Upper lobe of left lung (tissue), 6 donors: ENCODE data around the gene ACAP3. TPM values are rescaled to one million over a fixed set of nuclear protein-coding genes. Genes with fewer than 3 reads are reported as not detected.

Source experiments
- ATAC-seq, 2 donors: fragments of 200-7000 bp; cut with Tn5 transposase; one replicate each; pipeline ENCODE4 v1.9.1; 2022; ENCODE audit warnings: mild to moderate bottlenecking in 2 of 2, moderate library complexity in 2 of 2; ENCODE audit not compliant: low FRiP score in 2 of 2
- DNase-seq, 2 donors: peaks; one replicate each; pipeline ENCODE4 v3.0.0-alpha.2; 2019 to 2020
- H3K27ac ChIP-seq, 4 donors: fragments of 200-600 bp; sonication (generic); one replicate each; pipeline ENCODE4 v1.5.1; 2016 to 2019
- H3K27me3 ChIP-seq, 4 donors: fragments of 200-600 bp; sonication (generic); one replicate each; pipeline ENCODE4 v1.5.1; 2017 to 2019
- H3K36me3 ChIP-seq, 4 donors: fragments of 200-600 bp; sonication (generic); one replicate each; pipeline ENCODE4 v1.5.1; 2016 to 2019
- H3K4me1 ChIP-seq, 4 donors: fragments of 200-600 bp; sonication (generic); one replicate each; pipeline ENCODE4 v1.5.1; 2018 to 2019
- H3K4me3 ChIP-seq, 4 donors: fragments of 200-600 bp; sonication (generic); one replicate each; pipeline ENCODE4 v1.5.1; 2017 to 2019; ENCODE audit warnings: mild to moderate bottlenecking in 2 of 4, moderate library complexity in 1 of 4
- H3K9me3 ChIP-seq, 4 donors: fragments of 200-600 bp; sonication (generic); one replicate each; pipeline ENCODE4 v1.5.1; 2018 to 2019
- EP300 ChIP-seq, 4 donors: sonication (generic); formaldehyde crosslinking; IDR thresholded peaks; one replicate each; pipeline ENCODE4 v1.5.1; 2017; ENCODE audit warnings: antibody characterized with exemption in 4 of 4, control low read depth in 2 of 4
- POLR2A ChIP-seq, 4 donors: fragments of 450-650 bp; IDR thresholded peaks; one replicate each; pipeline ENCODE4 v1.5.1; 2016 to 2017; ENCODE audit warnings: antibody characterized with exemption in 4 of 4, mild to moderate bottlenecking in 2 of 4
- POLR2AphosphoS5 ChIP-seq, 2 donors: sonication (generic); formaldehyde crosslinking; IDR thresholded peaks; one replicate each; pipeline ENCODE4 v1.5.1; 2017; ENCODE audit warnings: antibody characterized with exemption in 2 of 2
- WGBS, 2 donors: methylation state at CpG; one replicate each; pipeline ENCODE4 v1.1.5; 2017 to 2018; 5-methylcytosine and 5-hydroxymethylcytosine counted together
- total RNA-seq, 6 donors: library from RNA; depleted of rRNA in 4 of 6; stranded (reverse); fragments of >200 nt in 4 of 6; gene quantifications; one replicate each; pipeline versions ENCODE4 v1.1.0 to v1.2.1, GENCODE V29; 2016 to 2021
- TF ChIP-seq, protein P1 (sequence below), 6 experiments: fragments of 450-650 bp in 4 of 6; fragments of 200-600 bp in 2 of 6; sonication (generic) in 2 of 6; IDR thresholded peaks; one replicate each; pipeline ENCODE4 v1.5.1; 2016 to 2019; ENCODE audit warnings: antibody characterized with exemption in 6 of 6
- donor health status: DM: no; HTN: no; CAD: no; lungs with moderate emphysema.
- donor health status: DM: no; HTN: yes; CAD: no; lungs with severe emphysema.

ACAP3 gene
- total RNA-seq, 6 donors from 2014 or later, result 33.5 to 166 (median 60.1) TPM

DNA sequence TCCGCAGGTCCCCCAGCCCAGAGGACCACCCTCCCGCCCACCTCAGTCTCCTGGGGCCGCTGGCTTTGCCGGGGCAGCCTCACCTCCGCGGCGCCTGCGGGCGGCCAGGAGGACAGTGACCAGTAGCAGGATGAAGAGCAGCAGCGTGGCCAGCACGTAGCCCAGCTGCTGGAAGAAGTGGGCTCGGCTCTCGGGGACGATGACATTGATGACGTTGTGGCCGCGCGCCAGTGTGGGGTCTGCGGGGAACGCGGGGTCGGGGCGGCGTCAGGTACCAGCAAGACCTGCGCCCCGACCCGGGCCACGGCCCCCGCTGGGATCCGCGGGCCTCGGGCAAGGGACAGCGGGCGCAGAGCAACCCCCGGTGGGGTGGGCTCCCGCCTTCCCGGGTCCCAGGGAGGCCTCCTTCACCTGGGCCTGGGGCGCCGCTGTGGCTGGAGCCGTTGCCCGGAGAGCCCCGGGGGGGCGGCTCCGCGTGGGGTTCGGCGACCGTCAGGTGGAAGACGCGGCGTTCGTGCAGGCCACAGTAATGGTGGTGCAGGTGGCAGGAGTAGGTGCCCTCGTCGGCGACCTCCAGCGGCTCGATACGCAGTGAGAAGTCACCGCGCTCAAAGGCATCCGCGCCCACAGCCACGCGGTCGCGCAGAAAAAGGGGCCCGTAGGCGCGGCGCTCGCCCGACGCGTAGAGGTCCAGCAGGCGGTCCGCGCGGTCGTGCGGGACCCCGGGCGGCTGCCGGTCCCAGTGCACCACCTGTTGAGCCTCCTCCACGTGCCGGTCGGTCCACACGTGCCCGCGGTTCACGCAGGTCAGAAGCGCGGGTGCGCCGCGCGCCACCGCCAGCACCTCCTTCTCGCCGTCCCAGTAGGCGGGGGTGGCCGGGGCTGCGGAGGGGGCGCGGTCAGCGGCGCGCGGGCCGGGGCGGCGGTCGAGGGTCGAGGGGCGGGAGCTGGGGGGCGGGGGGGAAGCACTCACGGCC, 46.8 kb upstream of the ACAP3 start:
- 42 to 54% methylated on average over 37 to 89 of the region's 116 CpGs for WGBS, 2 donors
- peaks cover 0 to 6% (median 0%) of the 10 kb centered on the region in 4 donors for H3K36me3 ChIP-seq
- peak overlapping the region in 3 of 4 donors; percentile 9 to 30 (median 29) for H3K4me3 ChIP-seq
- TF ChIP-seq, protein P1, sequence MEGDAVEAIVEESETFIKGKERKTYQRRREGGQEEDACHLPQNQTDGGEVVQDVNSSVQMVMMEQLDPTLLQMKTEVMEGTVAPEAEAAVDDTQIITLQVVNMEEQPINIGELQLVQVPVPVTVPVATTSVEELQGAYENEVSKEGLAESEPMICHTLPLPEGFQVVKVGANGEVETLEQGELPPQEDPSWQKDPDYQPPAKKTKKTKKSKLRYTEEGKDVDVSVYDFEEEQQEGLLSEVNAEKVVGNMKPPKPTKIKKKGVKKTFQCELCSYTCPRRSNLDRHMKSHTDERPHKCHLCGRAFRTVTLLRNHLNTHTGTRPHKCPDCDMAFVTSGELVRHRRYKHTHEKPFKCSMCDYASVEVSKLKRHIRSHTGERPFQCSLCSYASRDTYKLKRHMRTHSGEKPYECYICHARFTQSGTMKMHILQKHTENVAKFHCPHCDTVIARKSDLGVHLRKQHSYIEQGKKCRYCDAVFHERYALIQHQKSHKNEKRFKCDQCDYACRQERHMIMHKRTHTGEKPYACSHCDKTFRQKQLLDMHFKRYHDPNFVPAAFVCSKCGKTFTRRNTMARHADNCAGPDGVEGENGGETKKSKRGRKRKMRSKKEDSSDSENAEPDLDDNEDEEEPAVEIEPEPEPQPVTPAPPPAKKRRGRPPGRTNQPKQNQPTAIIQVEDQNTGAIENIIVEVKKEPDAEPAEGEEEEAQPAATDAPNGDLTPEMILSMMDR (IDR thresholded peaks at IDR 0.05), result no peak
- TF ChIP-seq POLR2A (IDR thresholded peaks at IDR 0.05), result peak in 1 of 4 donors; percentile 5
- no peaks in the 10 kb centered on the region for H3K9me3 ChIP-seq
- peaks cover 2 to 54% (median 29%) of the 10 kb centered on the region in 4 donors for H3K27me3 ChIP-seq
- ATAC-seq, result no peak
- peak in 1 of 2 donors; percentile 87 for DNase-seq
- peaks cover 30 to 69% (median 57%) of the 10 kb centered on the region in 4 donors for H3K4me1 ChIP-seq
- H3K27ac ChIP-seq, result peak overlapping the region in 1 of 4 donors; percentile 48

DNA sequence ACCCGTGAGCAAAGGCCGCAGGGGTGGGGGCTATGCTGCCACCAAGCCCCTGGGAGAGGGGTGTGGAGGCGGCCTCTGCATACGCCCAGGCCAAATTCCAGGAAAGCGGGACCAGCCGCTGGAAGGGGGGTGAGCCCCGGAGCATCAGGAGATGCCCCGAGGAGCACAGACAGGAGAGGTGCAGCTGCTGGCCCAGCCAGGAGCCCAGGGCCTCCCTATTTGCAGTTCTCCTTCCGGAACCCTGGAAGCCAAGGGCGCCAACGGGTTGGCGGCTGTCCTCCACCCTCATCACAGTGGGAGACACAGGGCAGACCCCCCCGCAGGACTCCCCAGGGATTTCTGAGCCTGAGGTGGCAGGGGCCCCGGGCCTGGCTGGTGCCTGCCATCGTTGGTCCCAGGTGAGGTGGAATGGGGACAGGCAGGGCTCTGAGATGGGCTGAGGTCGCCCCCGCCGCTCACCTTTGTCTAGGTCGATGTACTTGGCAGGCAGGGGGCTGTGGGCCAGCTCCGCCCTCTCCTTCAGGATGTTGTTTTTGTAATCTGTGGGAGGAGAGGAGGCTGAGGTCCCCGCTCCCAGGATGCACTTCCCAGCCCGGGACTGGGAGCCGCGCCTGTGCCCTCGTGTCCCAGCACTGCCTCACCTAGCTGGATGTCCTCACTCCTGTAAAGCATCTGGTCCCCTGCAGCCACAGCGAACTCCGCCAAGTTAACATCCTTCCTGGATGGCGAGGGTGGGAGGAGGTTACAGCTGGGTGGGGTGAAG, 45.8 kb upstream of the ACAP3 start:
- peak in 1 of 2 donors; percentile 76 for DNase-seq
- H3K4me3 ChIP-seq, result no peak overlapping the region

DNA sequence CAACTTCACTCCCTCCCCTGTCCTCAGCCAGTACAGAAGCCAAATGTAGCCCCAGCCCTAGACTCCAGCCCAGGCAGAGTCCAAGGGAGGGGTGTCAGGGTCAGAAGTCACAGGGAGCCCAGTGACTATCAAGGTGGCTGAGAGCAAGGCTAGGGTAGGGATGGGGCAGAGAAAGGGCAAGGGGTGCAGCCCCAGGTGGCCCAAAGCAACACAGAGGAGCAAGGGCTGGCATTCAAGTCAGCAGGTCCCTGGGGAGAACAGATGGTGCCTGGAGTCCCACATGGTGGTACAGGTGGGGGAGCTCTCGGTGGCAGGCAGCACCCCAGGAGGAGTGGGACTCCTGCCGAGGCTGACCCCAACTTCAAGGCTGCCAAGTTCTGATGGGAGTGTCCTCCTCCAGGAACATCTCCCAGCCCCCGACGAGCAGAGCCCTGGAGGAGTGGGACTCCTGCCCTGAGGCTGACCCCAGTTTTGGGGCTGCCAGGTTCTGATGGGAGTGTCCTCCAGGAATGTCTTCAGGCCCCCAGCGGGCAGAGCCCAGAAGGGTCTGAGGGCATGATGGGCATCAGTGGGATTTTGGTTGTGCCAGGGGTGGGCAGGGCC, 45.2 kb upstream of the ACAP3 start:
- Histone ChIP-seq H3K36me3 (peaks cover 0 to 6% (median 0%) of the 10 kb centered on the region in 4 donors), H3K4me1 (peaks cover 32 to 66% (median 53%) of the 10 kb centered on the region in 4 donors), H3K4me3 (no peak overlapping the region), H3K9me3 (no peaks in the 10 kb centered on the region), H3K27me3 (peaks cover 2 to 47% (median 28%) of the 10 kb centered on the region in 4 donors), H3K27ac (peak overlapping the region in 3 of 4 donors; percentile 48 to 70 (median 52))
- DNase-seq (peak in 1 of 2 donors; percentile 25), ATAC-seq (no peak)
- 30 to 31% methylated on average over 2 to 4 of the region's 5 CpGs for WGBS, 2 donors
- TF ChIP-seq EP300 (IDR thresholded peaks at IDR 0.05) (no peak), POLR2AphosphoS5 (IDR thresholded peaks at IDR 0.05) (no peak), POLR2A (IDR thresholded peaks at IDR 0.05) (no peak)
- TF ChIP-seq, protein P1 (IDR thresholded peaks at IDR 0.05), result no peak

More for the DNA sequence above, 45.8 kb upstream of the ACAP3 start:
- TF ChIP-seq EP300 (IDR thresholded peaks at IDR 0.05) (no peak), POLR2AphosphoS5 (IDR thresholded peaks at IDR 0.05) (no peak)
- TF ChIP-seq, protein P1 (IDR thresholded peaks at IDR 0.05), result no peak
- no peak for ATAC-seq
- no peaks in the 10 kb centered on the region for H3K9me3 ChIP-seq
- WGBS, 2 donors, result 24 to 33% methylated on average over 4 to 26 of the region's 28 CpGs
- H3K4me1 ChIP-seq, result peaks cover 30 to 66% (median 51%) of the 10 kb centered on the region in 4 donors
- H3K27me3 ChIP-seq, result peaks cover 2 to 54% (median 29%) of the 10 kb centered on the region in 4 donors
- peak overlapping the region in 2 of 4 donors; percentile 26 to 48 for H3K27ac ChIP-seq
- H3K36me3 ChIP-seq, result peaks cover 0 to 6% (median 0%) of the 10 kb centered on the region in 4 donors

DNA sequence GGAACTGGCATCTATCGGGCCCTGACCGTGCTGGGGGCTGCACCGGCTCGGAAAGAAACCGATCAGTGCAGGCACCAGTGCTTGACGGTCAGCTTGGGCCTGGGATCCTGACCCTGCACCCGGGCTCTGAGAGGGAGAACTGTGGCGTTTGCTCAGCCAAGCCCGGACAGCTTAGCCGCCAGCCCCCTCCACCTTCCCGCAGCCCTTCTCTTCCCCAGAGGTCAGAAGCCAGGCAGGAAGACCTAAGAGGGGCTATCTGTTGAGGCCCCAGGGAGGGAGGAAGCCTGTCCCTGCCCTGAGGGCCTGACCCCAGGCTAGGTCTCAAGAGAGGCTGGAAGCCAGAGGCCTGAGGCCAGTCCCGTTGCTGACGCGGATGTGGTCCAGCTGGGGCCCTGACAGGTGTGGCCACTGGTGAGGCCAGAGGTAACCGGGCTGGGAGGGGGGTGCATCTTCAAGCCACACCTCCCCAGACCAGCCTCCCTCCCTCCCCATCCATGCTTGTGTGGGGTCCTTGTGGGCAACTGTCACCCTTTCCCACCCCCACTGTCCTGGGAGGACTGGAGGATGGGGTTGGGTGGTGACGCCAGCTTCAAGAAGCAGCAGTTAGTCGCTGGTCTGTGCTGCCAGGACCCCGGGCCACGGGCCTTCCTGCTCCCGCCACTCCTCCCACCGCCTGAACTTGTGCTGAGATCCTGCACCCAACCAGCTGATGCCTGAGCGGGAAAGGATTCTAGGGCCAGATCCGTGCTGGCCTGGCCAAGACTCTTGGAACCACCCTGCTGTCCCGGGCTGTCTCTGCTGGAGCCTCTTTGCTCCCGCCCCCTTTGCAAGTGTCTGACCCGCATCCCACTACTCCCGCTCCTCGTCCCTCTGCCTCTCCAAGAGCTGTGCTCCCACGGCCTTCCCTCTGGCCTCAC, 44.0 kb upstream of the ACAP3 start:
- Histone ChIP-seq H3K27me3 (peaks cover 2 to 37% (median 26%) of the 10 kb centered on the region in 4 donors), H3K4me1 (peaks cover 43 to 68% (median 60%) of the 10 kb centered on the region in 4 donors), H3K9me3 (no peaks in the 10 kb centered on the region), H3K27ac (peak overlapping the region in 3 of 4 donors; percentile 42 to 76 (median 70)), H3K36me3 (peaks cover 0 to 6% (median 0%) of the 10 kb centered on the region in 4 donors), H3K4me3 (peak overlapping the region in 1 of 4 donors; percentile 17)
- peak; percentile 20 to 40 for TF ChIP-seq POLR2AphosphoS5 (IDR thresholded peaks at IDR 0.05)
- no peak for TF ChIP-seq EP300 (IDR thresholded peaks at IDR 0.05)
- WGBS, 2 donors, result 57 to 77% methylated on average over 8 to 22 of the region's 29 CpGs
- DNase-seq, result peak in 1 of 2 donors; percentile 83
- peak in 1 of 2 donors; percentile 60 for ATAC-seq
